ENCODE measurements around the gene DNAJB1. TPM values are rescaled to one million over a fixed set of nuclear protein-coding genes. Genes with fewer than 3 reads are reported as not detected.

DNAJB1 gene
- total RNA-seq, 1 experiment from 2014 or later: 122 TPM

DNA sequence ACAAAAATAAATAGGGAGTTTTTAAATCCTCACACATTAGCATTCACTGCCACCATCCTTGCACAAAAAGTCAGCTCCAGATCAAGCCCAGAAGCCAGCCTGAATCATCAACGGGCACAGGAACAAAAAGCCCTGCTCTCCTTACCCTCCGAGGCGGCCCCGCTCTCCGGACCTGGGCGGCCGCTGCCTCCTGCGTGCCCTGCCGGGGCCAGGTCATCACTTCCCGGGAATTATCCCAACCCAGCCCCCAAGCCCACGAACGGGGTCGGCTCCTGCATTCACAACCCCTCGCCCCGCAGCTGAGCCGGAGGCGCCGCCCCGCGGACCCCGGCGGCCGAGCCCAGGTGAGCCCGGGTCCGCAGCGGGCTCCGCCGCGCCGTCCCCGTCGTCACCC, 754 bp downstream of the DNAJB1 start:
- H3K27ac ChIP-seq (ENCODE audit: low read depth, low read length, poor library complexity, severe bottlenecking): peak overlapping the region; percentile 98
- BruUV-seq (replicated peaks): no TSS peak
- ChIA-PET POLR2A (ENCODE audit: low non-redundant PET) (no interaction called here), CTCF (interaction anchor here (1.1 kb wide), 1 partner anchor 11 kb away, joined by 3 read pairs; no protein-coding TSS in a partner anchor)
- intact Hi-C loops (cut with micrococcal nuclease; ENCODE audit: unreplicated experiment): no loop called here
- peaks cover 32% of the 10 kb centered on the region for H3K36me3 ChIP-seq (ENCODE audit: insufficient read depth, low read length, poor library complexity, severe bottlenecking)
- H3K27me3 ChIP-seq (replicated peaks; ENCODE audit: insufficient read depth, low read depth, low read length, poor library complexity): no peaks in the 10 kb centered on the region
- TF ChIP-seq, protein P1, sequence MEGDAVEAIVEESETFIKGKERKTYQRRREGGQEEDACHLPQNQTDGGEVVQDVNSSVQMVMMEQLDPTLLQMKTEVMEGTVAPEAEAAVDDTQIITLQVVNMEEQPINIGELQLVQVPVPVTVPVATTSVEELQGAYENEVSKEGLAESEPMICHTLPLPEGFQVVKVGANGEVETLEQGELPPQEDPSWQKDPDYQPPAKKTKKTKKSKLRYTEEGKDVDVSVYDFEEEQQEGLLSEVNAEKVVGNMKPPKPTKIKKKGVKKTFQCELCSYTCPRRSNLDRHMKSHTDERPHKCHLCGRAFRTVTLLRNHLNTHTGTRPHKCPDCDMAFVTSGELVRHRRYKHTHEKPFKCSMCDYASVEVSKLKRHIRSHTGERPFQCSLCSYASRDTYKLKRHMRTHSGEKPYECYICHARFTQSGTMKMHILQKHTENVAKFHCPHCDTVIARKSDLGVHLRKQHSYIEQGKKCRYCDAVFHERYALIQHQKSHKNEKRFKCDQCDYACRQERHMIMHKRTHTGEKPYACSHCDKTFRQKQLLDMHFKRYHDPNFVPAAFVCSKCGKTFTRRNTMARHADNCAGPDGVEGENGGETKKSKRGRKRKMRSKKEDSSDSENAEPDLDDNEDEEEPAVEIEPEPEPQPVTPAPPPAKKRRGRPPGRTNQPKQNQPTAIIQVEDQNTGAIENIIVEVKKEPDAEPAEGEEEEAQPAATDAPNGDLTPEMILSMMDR (conservative IDR thresholded peaks at IDR 0.05; ENCODE audit: low read depth, low read length): no peak
- TF ChIP-seq EZH2 (IDR thresholded peaks at IDR 0.05; ENCODE audit: borderline replicate concordance, low read depth, low read length, poor library complexity, severe bottlenecking): no peak
- no peak for DNase-seq (ENCODE audit: low spot score)
- H3K4me3 ChIP-seq (ENCODE audit: low read depth, low read length, poor library complexity, severe bottlenecking): peak overlapping the region; percentile 96
- no peaks in the 10 kb centered on the region for H3K9me3 ChIP-seq (ENCODE audit: low read depth, low read length, poor library complexity, severe bottlenecking)
- H3K4me1 ChIP-seq (ENCODE audit: insufficient read depth, low read length, poor library complexity, severe bottlenecking): peaks cover 10% of the 10 kb centered on the region

DNA sequence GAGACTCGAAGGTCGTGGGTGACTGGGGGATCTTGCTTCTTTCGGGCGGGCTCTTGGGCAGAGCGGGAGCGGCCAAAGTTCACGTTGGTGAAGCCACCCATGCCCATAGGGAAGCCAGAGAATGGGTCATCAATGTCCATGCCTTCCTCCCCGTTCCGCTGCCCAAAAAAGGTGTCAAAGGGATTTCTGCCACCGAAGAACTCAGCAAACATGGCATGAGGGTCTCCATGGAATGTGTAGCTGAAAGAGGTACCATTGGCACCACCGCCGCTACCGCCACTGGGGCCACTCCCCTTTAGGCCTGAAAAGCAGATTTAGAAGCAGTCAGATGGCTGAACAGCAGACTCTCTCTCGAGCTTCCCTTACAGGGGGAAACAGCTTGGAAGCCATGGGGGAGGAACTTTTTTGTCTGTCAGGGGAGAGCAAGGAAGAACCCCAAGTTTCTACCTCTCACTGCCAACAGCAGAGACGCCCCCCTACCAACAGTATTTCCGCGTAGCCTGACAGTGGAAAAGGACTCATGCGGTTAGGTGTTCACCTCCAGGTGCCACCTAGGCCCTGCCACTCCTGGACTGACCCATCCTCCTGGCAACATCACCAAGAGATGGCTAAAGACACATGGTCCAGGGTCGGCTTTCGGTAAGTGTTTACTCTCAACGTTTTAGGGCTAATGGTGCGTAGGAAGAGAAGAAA, 1.3 kb downstream of the DNAJB1 start:
- Histone ChIP-seq H3K4me1 (ENCODE audit: insufficient read depth, low read length, poor library complexity, severe bottlenecking) (peaks cover 9% of the 10 kb centered on the region), H3K4me3 (ENCODE audit: low read depth, low read length, poor library complexity, severe bottlenecking) (peak overlapping the region; percentile 96), H3K36me3 (ENCODE audit: insufficient read depth, low read length, poor library complexity, severe bottlenecking) (peaks cover 32% of the 10 kb centered on the region), H3K27ac (ENCODE audit: low read depth, low read length, poor library complexity, severe bottlenecking) (peak overlapping the region; percentile 98), H3K27me3 (replicated peaks; ENCODE audit: insufficient read depth, low read depth, low read length, poor library complexity) (no peaks in the 10 kb centered on the region), H3K9me3 (ENCODE audit: low read depth, low read length, poor library complexity, severe bottlenecking) (no peaks in the 10 kb centered on the region)
- intact Hi-C loops (cut with micrococcal nuclease; ENCODE audit: unreplicated experiment): no loop called here
- CTCF ChIA-PET: interaction anchor here (1.1 kb wide), 1 partner anchor 10 kb away, joined by 3 read pairs; no protein-coding TSS in a partner anchor
- no peak for DNase-seq (ENCODE audit: low spot score)
- POLR2A ChIA-PET (ENCODE audit: low non-redundant PET): no interaction called here
- no peak for TF ChIP-seq EZH2 (IDR thresholded peaks at IDR 0.05; ENCODE audit: borderline replicate concordance, low read depth, low read length, poor library complexity, severe bottlenecking)
- TF ChIP-seq, protein P1 (conservative IDR thresholded peaks at IDR 0.05; ENCODE audit: low read depth, low read length): no peak
- no TSS peak for BruUV-seq (replicated peaks)

DNA sequence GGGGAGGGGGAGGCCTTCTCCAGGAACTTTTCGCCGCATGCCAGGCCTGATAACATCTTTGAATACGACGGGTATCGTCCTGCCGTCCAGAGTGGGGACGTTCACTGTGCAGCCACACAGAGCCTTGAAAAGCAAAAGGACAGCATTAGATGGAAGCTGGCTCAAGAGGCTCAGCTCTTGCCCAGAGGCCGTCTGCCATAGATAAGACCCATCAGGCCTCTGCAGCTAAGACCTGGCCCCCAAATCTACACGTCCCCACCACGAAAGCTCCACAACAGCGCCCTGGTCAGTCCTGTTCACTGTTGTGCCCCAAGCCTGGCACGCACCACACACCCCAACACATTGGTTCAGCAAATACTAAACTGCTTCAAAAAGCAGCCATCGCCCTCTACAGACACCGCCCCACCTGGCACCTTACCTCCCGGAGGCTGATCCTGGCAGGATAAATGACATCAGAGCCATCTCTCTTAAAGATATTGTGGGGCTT, 2.1 kb downstream of the DNAJB1 start:
- peaks cover 9% of the 10 kb centered on the region for H3K4me1 ChIP-seq (ENCODE audit: insufficient read depth, low read length, poor library complexity, severe bottlenecking)
- H3K27ac ChIP-seq (ENCODE audit: low read depth, low read length, poor library complexity, severe bottlenecking): no peak overlapping the region
- ChIA-PET POLR2A (ENCODE audit: low non-redundant PET) (no interaction called here), CTCF (no interaction called here)
- TF ChIP-seq, protein P1 (conservative IDR thresholded peaks at IDR 0.05; ENCODE audit: low read depth, low read length): no peak
- no peak for TF ChIP-seq EZH2 (IDR thresholded peaks at IDR 0.05; ENCODE audit: borderline replicate concordance, low read depth, low read length, poor library complexity, severe bottlenecking)
- peak overlapping the region; percentile 96 for H3K4me3 ChIP-seq (ENCODE audit: low read depth, low read length, poor library complexity, severe bottlenecking)
- no TSS peak for BruUV-seq (replicated peaks)
- peaks cover 32% of the 10 kb centered on the region for H3K36me3 ChIP-seq (ENCODE audit: insufficient read depth, low read length, poor library complexity, severe bottlenecking)
- DNase-seq (ENCODE audit: low spot score): no peak
- no peaks in the 10 kb centered on the region for H3K27me3 ChIP-seq (replicated peaks; ENCODE audit: insufficient read depth, low read depth, low read length, poor library complexity)
- no peaks in the 10 kb centered on the region for H3K9me3 ChIP-seq (ENCODE audit: low read depth, low read length, poor library complexity, severe bottlenecking)
- intact Hi-C loops (cut with micrococcal nuclease; ENCODE audit: unreplicated experiment): no loop called here

All from A673 (cell line).